22Rv1 (cell line): Measurements from ENCODE around the gene SNED1.

Source experiments
- H3K27ac ChIP-seq: fragments of 450-650 bp; 2 replicates; pipeline ENCODE4 v1.5.1; 2017
- ZFX ChIP-seq: fragments of 450-650 bp; IDR thresholded peaks from 2 replicates; pipeline ENCODE4 v1.6.1; 2017; ENCODE audit warnings: antibody characterized with exemption, borderline replicate concordance
- TF ChIP-seq, protein P1 (sequence below): fragments of 450-650 bp; IDR thresholded peaks from 2 replicates; pipeline ENCODE4 v1.5.1; 2017; ENCODE audit warnings: mild to moderate bottlenecking

The SNED1 gene

DNA sequence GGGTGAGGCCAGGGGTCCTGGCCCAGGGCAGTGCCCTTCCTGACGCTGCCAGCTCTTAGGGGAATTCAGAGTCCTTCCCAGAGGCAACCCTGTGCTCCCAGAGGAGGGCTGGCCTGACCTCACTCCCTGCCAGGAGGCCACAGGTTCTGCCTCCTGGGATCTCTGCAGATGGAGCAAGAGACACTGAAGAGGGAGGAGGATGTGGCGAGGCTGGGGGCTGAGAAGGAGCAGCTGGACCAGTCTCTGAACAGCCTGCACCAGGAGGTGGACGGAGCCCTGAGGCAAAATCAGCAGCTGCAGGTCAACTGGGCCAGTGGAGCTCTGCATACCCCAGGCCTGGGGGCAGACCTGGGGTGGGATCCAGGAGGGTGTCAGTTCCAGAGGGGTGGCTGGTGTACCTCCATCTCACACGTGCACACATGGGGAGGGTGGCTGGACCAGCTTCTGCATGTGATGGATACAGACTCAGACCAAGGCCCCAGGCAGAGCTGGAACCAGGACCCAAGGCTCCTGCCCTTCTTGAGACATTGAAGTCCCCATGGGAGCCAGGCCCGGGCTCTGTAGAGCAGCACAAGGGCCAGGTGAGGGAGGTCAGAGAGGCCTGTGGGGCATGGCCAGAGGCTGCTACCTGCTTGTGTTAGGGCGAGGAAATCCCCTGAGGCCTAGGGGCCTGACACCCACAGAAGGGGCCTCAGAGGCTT, 9.7 kb upstream of the SNED1 start:
- TF ChIP-seq, protein P1, sequence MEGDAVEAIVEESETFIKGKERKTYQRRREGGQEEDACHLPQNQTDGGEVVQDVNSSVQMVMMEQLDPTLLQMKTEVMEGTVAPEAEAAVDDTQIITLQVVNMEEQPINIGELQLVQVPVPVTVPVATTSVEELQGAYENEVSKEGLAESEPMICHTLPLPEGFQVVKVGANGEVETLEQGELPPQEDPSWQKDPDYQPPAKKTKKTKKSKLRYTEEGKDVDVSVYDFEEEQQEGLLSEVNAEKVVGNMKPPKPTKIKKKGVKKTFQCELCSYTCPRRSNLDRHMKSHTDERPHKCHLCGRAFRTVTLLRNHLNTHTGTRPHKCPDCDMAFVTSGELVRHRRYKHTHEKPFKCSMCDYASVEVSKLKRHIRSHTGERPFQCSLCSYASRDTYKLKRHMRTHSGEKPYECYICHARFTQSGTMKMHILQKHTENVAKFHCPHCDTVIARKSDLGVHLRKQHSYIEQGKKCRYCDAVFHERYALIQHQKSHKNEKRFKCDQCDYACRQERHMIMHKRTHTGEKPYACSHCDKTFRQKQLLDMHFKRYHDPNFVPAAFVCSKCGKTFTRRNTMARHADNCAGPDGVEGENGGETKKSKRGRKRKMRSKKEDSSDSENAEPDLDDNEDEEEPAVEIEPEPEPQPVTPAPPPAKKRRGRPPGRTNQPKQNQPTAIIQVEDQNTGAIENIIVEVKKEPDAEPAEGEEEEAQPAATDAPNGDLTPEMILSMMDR = no peak
- no peak for TF ChIP-seq ZFX
- H3K27ac ChIP-seq = no peak overlapping the region

DNA sequence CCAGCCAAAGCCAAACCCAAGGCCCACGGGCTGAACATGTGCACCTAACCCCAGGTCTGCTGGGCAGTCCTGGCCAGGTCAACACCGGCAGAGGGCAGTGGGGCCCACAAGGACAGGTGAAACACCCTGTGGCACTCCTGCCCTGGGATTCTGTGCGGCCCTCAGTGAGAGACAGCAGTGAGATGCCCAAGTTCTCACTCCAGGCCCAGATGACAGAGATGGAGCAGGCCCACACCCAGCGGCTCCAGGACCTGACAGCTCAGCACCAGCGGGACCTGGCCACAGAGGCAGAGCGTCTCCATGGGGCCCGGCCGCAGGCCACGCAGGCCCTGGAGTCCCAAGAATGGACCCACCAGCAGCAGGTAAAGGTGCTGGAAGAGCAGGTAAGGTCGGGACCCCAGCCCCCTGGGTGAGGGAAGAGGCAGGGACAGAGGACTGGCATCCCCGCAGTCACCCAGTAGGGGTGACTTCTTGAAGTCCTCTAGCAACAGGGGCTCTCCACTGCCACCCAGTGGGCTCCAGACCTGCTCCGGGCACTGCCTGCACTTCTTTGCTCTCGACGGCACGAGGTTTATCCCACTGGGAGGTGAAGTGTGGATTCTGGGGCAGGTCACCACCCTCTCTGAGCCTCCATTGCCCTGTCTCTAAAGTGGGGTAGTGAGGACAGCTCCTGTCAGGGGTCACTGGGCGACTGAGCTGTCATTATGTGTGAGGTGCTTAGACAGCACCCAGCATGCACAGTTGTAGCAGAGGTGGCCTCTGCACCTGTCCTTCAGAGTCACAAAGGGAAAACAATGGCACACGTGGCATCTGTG, 8.8 kb upstream of the SNED1 start:
- H3K27ac ChIP-seq = no peak overlapping the region
- TF ChIP-seq, protein P1 = peak; percentile 49
- no peak for TF ChIP-seq ZFX

DNA sequence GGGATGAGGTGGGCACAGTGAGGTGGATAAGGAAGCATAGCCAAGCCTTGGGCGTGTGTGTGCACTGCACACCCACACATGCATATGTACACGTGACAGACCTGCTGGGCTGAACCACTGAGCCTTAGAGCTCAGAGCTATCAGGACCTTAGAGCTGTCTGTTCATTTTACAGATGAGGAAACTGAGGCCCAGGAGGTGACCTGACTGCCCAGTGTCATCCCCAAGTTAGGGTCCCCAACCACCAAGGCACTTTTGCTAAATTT, 8.2 kb upstream of the SNED1 start:
- TF ChIP-seq ZFX = no peak
- TF ChIP-seq, protein P1 = no peak
- no peak overlapping the region for H3K27ac ChIP-seq

DNA sequence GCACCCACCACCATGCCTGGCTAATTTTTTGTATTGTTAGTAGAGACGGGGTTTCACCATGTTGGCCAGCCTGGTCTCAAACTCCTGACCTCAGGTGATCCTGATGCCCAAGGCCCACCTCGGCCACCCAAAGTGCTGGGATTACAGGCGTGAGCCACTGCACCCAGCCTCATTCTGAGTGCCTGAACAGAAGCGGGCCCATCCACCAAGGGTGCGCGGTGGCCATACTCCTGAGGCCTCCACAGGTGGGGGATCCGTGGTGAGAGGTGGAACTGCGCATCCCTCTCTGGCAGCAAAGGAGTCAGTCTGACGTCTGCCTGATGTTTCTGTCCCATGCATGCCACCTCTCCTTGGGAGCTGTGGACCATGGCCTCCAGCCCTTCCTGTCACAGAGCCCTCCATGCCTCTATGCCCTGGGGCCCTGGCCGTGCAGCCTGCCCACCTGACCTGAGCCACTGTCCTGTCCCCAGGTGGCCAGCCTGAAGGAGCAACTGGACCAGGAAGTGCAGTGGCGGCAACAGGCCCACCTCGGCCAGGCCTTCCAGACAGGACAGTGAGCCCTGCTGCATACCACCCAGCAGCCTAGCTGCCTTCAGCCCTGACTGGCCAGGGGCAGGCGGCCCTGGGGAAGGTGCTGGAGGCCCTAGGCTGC, 7.6 kb upstream of the SNED1 start:
- no peak for TF ChIP-seq ZFX
- no peak overlapping the region; the same call in 1 of the 2 replicates for H3K27ac ChIP-seq

DNA sequence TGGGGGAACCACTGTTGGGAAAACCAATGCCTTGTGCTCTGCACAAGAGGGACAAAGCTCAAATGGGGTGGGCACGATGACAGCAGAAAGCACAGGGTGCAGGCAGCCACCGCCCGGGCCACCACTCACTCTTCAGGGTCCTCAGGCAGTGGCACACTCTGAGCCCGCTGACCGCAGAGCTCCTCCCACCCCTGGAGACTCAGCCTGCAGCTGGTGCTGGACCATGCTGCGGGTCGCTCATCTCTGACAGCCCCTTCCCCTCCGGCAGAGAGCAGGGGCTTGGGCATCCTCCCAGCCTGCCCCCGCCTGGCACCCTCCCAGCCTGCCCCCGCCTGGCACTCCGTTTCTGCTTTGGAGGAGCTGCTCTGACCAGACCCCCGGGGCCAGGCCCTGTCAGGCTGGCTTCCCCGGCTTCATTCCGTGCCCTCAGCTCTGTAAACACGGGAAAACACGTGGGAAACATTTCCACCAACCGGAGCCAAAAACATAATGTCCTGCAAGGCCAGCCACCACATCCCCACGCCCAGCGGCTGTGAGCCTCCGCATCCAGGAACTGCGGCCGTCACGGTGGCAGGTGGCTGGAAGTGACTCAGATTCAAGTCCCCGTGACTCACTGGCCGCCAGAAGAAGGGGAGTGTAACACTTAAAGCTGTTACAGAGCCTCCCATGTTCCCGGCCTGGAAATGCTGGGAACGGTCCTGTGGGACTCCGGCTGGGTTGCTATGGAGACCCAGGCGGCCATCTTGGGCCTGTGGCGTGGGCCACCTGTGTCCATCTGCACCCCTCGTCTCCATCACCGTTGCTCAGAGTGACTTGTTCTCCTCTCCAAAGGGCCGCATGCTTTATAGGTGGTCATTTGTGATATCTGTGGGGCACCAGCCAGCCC, 6.8 kb upstream of the SNED1 start:
- H3K27ac ChIP-seq = no peak overlapping the region; the same call in 1 of the 2 replicates
- TF ChIP-seq, protein P1 = no peak
- no peak for TF ChIP-seq ZFX

DNA sequence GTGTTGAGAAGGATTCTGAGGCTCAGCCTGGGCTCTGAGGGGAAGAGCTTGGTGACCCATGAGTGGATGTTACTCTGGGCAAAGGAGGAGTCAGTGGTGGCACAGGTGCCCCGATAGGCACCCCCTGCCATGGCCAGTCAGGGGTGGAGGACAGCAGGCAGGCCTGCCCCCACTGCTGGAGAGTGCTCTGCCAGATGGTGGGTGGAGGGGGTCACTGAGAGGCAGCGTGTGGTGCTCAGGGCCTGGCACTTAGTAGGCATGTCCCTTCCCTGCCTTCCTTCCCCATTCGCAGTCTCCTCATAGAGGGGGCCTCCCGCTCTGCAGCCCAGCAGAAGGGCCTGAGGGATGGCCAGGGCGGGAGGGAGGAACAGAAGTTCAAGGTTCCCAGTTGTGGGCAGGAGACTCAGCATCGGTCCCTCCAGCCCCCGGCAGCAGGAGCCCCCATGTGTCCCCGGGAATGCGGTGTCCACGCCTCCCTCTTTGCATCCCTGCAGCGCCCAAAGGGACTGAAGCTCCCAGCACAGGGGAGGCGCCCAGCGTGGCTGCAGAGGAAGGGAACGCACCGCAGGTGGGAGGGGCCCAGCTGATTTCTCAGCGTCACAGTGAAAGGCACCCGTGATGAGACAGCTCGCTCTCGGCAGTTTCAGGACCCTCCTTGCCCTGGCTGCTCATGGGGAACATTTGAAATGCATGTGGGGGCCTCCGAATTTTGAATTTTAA, 5.7 kb upstream of the SNED1 start:
- H3K27ac ChIP-seq = no peak overlapping the region
- no peak for TF ChIP-seq ZFX
- TF ChIP-seq, protein P1 = no peak

DNA sequence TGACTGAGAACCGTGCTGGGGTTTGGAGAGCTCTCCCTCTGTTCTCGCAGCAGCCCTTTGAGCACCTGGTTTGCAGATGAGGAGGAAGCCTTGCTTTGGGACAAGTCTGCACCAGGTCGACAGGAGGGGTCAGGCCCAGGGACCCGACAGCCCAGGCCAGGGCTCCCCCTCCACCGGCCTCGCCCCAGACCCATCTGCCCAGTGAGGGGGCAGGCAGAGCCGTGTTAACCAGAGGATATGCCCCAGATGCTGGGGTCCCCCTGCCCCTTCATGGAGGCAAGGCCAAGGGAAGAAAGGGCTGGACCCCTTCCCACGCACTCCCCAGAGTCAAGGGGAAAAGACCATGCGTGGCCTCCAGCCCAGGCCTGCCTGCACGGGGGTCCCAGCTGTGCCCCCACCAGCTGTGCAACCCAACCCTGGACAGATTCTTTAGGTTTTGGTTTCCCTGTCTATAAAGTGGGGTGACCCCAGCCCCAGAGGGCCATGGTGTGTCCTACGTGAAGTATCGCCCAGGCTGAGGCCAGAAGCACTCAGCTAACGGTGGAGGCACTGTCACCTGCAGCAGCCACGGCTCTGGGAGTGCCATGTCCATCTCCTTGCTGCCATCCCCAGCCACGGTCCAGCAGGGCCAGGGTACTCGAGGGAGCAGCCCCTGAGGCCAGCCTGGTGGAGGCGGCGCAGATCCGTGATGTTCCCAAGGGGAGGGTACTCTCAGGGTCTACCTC, 4.8 kb upstream of the SNED1 start:
- H3K27ac ChIP-seq = no peak overlapping the region
- TF ChIP-seq, protein P1 = no peak
- TF ChIP-seq ZFX = no peak
